ENCODE data around the gene FAT1. TPM values are rescaled to one million over a fixed set of nuclear protein-coding genes. Genes with fewer than 3 reads are reported as not detected.
A peak's percentile ranks its signal among the peaks of the same experiment; 100 is the strongest.

The FAT1 gene
- polyA plus RNA-seq, 1 donor, result 186 TPM

DNA sequence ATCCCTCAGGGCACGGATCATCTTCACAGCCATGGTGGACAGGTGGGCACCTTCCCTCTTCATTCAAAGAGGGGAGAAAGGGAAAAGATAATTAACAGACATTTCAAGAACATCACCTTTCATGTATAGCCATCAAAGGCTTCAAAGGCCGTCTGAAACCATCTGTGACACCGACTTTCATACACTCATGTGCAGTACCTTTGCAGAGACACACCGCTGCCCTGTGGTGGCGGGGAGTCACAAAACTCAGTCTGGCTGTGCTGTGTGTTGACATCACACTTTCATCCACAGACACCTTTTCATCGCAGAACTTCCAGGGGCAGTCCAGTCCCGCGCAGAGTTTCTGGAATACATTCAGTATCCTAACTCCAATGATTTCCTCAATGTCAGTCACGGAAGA is 120.7 kb downstream of the FAT1 start:
- Histone ChIP-seq H3K4me3 (ENCODE audit: low read length) (no peak overlapping the region), H3K36me3 (ENCODE audit: control insufficient read depth, insufficient read depth, low read length) (peaks cover 85% of the 10 kb centered on the region), H3K27me3 (ENCODE audit: control insufficient read depth, insufficient read depth, low read length) (no peaks in the 10 kb centered on the region), H3K9me3 (ENCODE audit: control insufficient read depth, low read depth, low read length) (no peaks in the 10 kb centered on the region), H3K4me1 (ENCODE audit: control insufficient read depth, insufficient read depth, low read length) (no peaks in the 10 kb centered on the region), H3K27ac (ENCODE audit: low read length) (no peak overlapping the region)
- DNase-seq, result no peak
- no CpG with 5 or more reads among the region's 9 CpGs for WGBS (ENCODE audit: insufficient coverage, low lambda C conversion rate)

DNA sequence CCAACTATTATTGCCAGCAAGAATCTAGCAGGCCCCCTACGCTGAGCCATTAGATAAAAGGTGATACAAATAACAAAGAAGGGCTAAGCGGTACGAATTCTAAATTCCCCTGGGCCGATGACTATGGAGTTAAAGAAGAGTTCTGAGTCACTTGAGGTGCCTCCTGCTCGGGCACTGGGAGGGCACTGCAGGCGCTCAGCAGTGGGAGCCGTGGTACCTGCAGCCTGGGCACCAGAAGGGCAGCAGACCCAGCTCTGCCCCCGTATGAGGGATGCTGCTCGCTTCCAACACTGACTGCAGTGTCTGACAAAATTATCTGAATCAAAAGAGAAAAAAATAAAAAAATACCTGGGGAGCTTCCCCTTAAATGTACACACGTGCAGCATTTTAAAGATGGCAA is 124.2 kb downstream of the FAT1 start:
- Histone ChIP-seq H3K27me3 (ENCODE audit: control insufficient read depth, insufficient read depth, low read length) (no peaks in the 10 kb centered on the region), H3K27ac (ENCODE audit: low read length) (no peak overlapping the region), H3K9me3 (ENCODE audit: control insufficient read depth, low read depth, low read length) (no peaks in the 10 kb centered on the region), H3K36me3 (ENCODE audit: control insufficient read depth, insufficient read depth, low read length) (peaks cover 85% of the 10 kb centered on the region), H3K4me3 (ENCODE audit: low read length) (no peak overlapping the region), H3K4me1 (ENCODE audit: control insufficient read depth, insufficient read depth, low read length) (no peaks in the 10 kb centered on the region)
- 100% methylated on average over 1 of the region's 10 CpGs for WGBS (ENCODE audit: insufficient coverage, low lambda C conversion rate)
- DNase-seq, result no peak

DNA sequence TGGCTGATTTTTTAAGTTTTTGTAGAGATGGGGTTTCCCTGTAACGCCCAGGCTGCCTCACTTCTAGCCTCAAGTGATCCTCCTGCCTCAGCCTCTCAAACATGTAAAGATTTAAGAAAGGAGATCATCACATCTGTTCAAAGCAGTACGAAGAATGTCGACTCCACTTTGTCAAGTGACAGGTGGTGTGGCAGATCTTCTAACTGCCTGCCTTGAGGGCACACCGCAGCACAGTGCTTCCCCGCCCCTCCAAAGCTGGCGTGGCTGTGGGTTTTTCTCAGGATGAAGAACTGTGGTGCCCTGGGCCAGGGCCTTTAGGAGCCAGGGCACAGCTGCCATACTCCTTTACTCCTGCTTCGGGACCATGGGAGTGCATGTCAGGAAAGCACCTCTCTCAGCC is 125.0 kb downstream of the FAT1 start:
- H3K4me1 ChIP-seq (ENCODE audit: control insufficient read depth, insufficient read depth, low read length), result no peaks in the 10 kb centered on the region
- no CpG with 5 or more reads among the region's 7 CpGs for WGBS (ENCODE audit: insufficient coverage, low lambda C conversion rate)
- H3K27me3 ChIP-seq (ENCODE audit: control insufficient read depth, insufficient read depth, low read length), result no peaks in the 10 kb centered on the region
- peaks cover 84% of the 10 kb centered on the region for H3K36me3 ChIP-seq (ENCODE audit: control insufficient read depth, insufficient read depth, low read length)
- no peak overlapping the region for H3K4me3 ChIP-seq (ENCODE audit: low read length)
- no peaks in the 10 kb centered on the region for H3K9me3 ChIP-seq (ENCODE audit: control insufficient read depth, low read depth, low read length)
- no peak for DNase-seq
- H3K27ac ChIP-seq (ENCODE audit: low read length), result no peak overlapping the region

DNA sequence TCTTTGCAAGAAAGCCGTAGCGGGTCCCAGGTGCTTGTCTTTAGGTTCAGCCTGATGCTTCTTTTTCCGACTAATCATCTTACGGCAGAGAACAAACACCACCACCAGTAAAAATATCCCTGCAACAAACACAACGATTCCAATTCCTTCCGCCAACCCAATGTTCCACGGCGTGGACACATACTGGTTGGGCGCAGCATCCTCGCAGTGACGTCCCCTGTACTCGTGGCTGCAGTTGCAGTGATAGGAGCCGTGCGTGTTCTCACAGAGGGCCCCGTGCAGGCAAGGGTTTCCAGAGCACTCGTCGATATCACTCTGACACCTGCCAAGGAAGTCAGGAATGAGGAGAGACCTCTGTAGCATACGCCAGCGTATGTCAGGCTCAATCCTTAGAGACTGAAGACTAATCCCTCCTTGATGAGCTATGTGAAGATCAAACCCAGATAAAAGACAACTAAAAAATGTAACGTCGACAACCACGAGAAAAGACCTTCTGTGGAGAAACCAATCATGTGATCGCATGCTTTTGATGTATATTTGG is 126.7 kb downstream of the FAT1 start:
- Histone ChIP-seq H3K27ac (ENCODE audit: low read length) (no peak overlapping the region), H3K9me3 (ENCODE audit: control insufficient read depth, low read depth, low read length) (no peaks in the 10 kb centered on the region), H3K27me3 (ENCODE audit: control insufficient read depth, insufficient read depth, low read length) (no peaks in the 10 kb centered on the region), H3K36me3 (ENCODE audit: control insufficient read depth, insufficient read depth, low read length) (peaks cover 82% of the 10 kb centered on the region), H3K4me1 (ENCODE audit: control insufficient read depth, insufficient read depth, low read length) (no peaks in the 10 kb centered on the region), H3K4me3 (ENCODE audit: low read length) (no peak overlapping the region)
- DNase-seq, result no peak
- WGBS (ENCODE audit: insufficient coverage, low lambda C conversion rate), result 100% methylated on average over 3 of the region's 23 CpGs

DNA sequence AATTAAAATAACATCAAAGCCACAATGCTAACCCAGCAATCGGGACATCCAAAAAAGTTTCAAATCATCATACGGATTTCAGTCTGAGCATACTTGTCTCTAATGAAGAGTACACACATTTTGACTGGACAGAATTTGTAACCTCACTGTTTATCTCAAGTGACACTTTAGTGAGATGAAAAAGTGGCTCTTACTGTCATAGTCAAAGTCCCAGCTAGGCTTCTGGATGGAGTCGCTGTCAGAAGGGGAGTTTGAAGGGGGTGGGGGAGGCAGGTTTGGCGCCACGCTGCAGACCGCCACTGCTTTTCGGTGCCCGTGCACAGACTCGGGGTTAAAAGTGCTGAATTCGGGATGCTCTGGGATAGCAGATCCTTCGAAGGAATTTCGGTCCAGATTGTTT is 127.3 kb downstream of the FAT1 start:
- Histone ChIP-seq H3K9me3 (ENCODE audit: control insufficient read depth, low read depth, low read length) (no peaks in the 10 kb centered on the region), H3K4me3 (ENCODE audit: low read length) (no peak overlapping the region), H3K36me3 (ENCODE audit: control insufficient read depth, insufficient read depth, low read length) (peaks cover 84% of the 10 kb centered on the region), H3K27ac (ENCODE audit: low read length) (no peak overlapping the region), H3K27me3 (ENCODE audit: control insufficient read depth, insufficient read depth, low read length) (no peaks in the 10 kb centered on the region), H3K4me1 (ENCODE audit: control insufficient read depth, insufficient read depth, low read length) (no peaks in the 10 kb centered on the region)
- no CpG with 5 or more reads among the region's 12 CpGs for WGBS (ENCODE audit: insufficient coverage, low lambda C conversion rate)
- no peak for DNase-seq

DNA sequence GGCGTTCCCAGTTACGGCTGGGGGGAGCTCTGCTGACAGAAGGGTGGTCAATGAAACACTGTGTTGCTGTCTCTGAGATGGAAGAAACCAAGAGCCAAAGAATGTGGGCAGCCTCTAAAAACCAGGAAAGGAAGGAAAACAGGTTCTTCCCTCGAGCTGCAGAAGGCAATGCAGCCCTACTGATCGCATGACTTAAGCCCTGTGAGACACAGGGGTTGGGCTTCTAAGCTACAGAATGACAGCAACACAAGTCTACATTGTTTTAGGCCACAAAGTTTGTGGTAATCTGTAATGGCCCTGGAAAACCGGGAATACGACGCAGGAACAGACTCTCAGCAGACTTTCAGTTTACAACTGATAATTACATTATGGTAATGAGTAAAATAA is 130.1 kb downstream of the FAT1 start:
- Histone ChIP-seq H3K27ac (ENCODE audit: low read length) (no peak overlapping the region), H3K4me3 (ENCODE audit: low read length) (no peak overlapping the region), H3K4me1 (ENCODE audit: control insufficient read depth, insufficient read depth, low read length) (no peaks in the 10 kb centered on the region), H3K36me3 (ENCODE audit: control insufficient read depth, insufficient read depth, low read length) (peaks cover 69% of the 10 kb centered on the region), H3K9me3 (ENCODE audit: control insufficient read depth, low read depth, low read length) (no peaks in the 10 kb centered on the region), H3K27me3 (ENCODE audit: control insufficient read depth, insufficient read depth, low read length) (no peaks in the 10 kb centered on the region)
- 60% methylated on average over 1 of the region's 7 CpGs for WGBS (ENCODE audit: insufficient coverage, low lambda C conversion rate)
- DNase-seq, result no peak

DNA sequence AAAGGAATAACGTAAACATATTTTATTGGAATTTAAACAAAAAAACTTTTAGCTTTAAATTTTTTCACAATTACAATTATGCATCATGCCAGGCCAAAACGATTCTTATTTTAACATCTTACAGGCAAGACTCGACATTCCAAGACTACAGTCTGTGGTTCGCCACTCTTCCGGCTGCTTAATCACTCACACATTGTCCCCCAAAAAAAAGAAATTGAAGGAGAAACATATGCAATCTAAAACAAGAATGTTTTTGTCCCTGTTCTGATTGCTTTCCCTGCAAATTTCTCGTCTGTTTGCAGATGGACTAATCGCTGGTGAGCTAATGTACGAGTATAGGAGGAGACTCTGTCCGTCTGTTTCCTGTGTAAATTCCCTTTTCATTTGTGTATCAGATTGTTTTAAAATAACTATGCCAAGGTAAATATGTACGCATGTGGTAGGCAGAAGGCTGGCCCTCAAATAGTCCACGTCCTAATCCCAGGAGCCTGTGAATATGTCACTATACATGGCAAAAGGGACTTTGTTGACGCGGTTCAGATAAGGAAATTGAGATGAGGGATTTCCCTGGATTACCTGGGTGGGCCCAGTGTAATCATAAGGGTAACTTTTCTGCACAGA is 130.6 kb downstream of the FAT1 start:
- Histone ChIP-seq H3K27ac (ENCODE audit: low read length) (no peak overlapping the region), H3K4me3 (ENCODE audit: low read length) (no peak overlapping the region), H3K36me3 (ENCODE audit: control insufficient read depth, insufficient read depth, low read length) (peaks cover 69% of the 10 kb centered on the region), H3K9me3 (ENCODE audit: control insufficient read depth, low read depth, low read length) (no peaks in the 10 kb centered on the region), H3K4me1 (ENCODE audit: control insufficient read depth, insufficient read depth, low read length) (no peaks in the 10 kb centered on the region), H3K27me3 (ENCODE audit: control insufficient read depth, insufficient read depth, low read length) (no peaks in the 10 kb centered on the region)
- no peak for DNase-seq
- WGBS (ENCODE audit: insufficient coverage, low lambda C conversion rate), result 93% methylated on average over 3 of the region's 13 CpGs

DNA sequence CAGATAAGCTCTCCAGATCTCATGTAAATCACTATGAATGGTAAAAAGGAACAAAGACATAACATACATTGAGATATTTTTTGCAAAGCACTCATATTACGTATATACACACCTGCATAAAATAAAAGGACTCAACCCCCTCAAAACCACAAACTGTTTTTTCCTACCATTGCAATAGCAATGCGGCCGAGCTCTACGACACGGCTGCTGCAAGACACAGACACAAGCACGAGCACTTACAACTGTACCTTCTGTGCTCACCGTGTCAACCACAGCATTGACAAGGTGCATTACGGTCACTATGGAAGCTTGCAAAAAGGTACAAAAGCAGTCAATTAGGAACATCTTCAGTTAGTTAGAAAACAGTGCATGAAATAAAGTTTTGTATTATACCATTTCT is 131.2 kb downstream of the FAT1 start:
- Histone ChIP-seq H3K4me3 (ENCODE audit: low read length) (no peak overlapping the region), H3K36me3 (ENCODE audit: control insufficient read depth, insufficient read depth, low read length) (peaks cover 63% of the 10 kb centered on the region), H3K27ac (ENCODE audit: low read length) (no peak overlapping the region)

DNA sequence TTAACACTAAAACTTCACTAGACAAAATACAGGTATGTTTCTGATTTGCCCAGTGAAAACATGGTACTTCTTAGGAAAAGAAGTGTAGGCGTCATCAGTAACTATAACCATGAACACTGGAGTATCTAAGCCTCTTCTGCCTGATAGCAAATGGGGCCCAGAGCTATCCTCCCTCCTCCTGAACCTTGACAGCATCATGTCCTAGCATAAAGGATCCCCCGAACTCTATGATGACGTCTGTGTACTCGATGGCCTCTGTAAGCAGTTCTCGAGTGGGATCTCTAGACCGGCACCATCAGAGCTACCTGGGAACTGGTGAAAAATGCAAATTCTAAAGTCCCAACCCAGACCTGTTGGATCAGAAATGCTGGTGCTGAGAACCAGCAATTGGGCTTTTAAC is 132.0 kb downstream of the FAT1 start:
- H3K9me3 ChIP-seq (ENCODE audit: control insufficient read depth, low read depth, low read length), result no peaks in the 10 kb centered on the region
- no peak overlapping the region for H3K27ac ChIP-seq (ENCODE audit: low read length)
- DNase-seq, result no peak
- no peaks in the 10 kb centered on the region for H3K4me1 ChIP-seq (ENCODE audit: control insufficient read depth, insufficient read depth, low read length)
- H3K36me3 ChIP-seq (ENCODE audit: control insufficient read depth, insufficient read depth, low read length), result peaks cover 56% of the 10 kb centered on the region
- WGBS (ENCODE audit: insufficient coverage, low lambda C conversion rate), result no CpG with 5 or more reads among the region's 6 CpGs
- H3K27me3 ChIP-seq (ENCODE audit: control insufficient read depth, insufficient read depth, low read length), result no peaks in the 10 kb centered on the region
- H3K4me3 ChIP-seq (ENCODE audit: low read length), result no peak overlapping the region

More for the DNA sequence above, 131.2 kb downstream of the FAT1 start:
- Histone ChIP-seq H3K4me1 (ENCODE audit: control insufficient read depth, insufficient read depth, low read length) (no peaks in the 10 kb centered on the region), H3K9me3 (ENCODE audit: control insufficient read depth, low read depth, low read length) (no peaks in the 10 kb centered on the region), H3K27me3 (ENCODE audit: control insufficient read depth, insufficient read depth, low read length) (no peaks in the 10 kb centered on the region)
- no peak for DNase-seq
- WGBS (ENCODE audit: insufficient coverage, low lambda C conversion rate), result no CpG with 5 or more reads among the region's 8 CpGs

DNA sequence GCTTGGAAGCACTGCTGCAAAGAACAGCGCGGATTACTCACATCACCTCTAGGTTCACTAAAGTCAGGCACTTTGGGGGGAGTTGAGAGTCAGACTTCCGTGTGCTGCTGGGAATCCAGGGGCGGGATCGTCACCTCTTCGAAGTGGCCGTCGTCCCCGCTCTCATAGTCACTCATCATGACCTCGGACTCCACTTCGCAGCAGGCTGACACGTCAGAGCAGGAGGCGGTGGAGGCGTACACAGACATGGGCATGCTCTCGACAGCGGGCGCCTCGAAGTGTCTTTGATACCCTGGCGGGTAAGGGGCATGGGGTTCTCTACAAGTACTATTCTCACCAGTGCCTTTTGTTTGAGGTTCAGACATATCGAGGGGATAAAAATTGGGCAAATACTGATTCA is 135.2 kb downstream of the FAT1 start:
- Histone ChIP-seq H3K9me3 (ENCODE audit: control insufficient read depth, low read depth, low read length) (no peaks in the 10 kb centered on the region), H3K4me3 (ENCODE audit: low read length) (no peak overlapping the region), H3K27ac (ENCODE audit: low read length) (no peak overlapping the region), H3K27me3 (ENCODE audit: control insufficient read depth, insufficient read depth, low read length) (no peaks in the 10 kb centered on the region), H3K4me1 (ENCODE audit: control insufficient read depth, insufficient read depth, low read length) (no peaks in the 10 kb centered on the region), H3K36me3 (ENCODE audit: control insufficient read depth, insufficient read depth, low read length) (peaks cover 57% of the 10 kb centered on the region)
- no CpG with 5 or more reads among the region's 20 CpGs for WGBS (ENCODE audit: insufficient coverage, low lambda C conversion rate)
- DNase-seq, result no peak

DNA sequence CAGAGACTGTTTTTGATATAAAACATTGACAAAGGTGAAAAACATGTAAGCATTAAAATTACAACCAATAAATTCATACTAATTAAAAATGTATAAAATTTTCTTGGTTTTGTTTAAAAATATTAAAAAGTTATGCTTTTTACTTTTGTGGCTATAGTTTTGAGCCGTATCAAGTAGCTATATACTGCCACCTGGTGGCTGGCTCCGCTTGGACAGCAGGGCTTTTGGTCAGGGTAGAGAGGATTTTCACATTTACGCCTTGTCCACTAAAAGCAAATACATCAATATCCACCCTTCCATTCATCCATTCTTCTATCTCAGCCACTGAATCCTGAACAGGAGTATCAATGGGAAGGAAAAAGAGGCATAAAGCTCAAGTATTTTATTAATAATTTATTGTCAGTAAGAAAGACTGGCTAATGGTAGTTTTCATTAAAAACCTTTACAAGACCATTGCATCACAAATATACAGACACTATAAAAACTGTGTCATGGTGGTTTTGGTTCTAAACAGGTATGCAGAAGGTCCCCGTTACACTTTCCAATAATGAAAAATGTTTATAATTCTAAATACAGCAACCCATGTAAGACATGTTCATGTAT is 136.1 kb downstream of the FAT1 start:
- H3K4me1 ChIP-seq (ENCODE audit: control insufficient read depth, insufficient read depth, low read length), result no peaks in the 10 kb centered on the region
- peaks cover 55% of the 10 kb centered on the region for H3K36me3 ChIP-seq (ENCODE audit: control insufficient read depth, insufficient read depth, low read length)
- DNase-seq, result peak; percentile 38 to 41
- H3K9me3 ChIP-seq (ENCODE audit: control insufficient read depth, low read depth, low read length), result no peaks in the 10 kb centered on the region
- H3K27ac ChIP-seq (ENCODE audit: low read length), result no peak overlapping the region
- WGBS (ENCODE audit: insufficient coverage, low lambda C conversion rate), result no CpG with 5 or more reads among the region's 4 CpGs
- no peaks in the 10 kb centered on the region for H3K27me3 ChIP-seq (ENCODE audit: control insufficient read depth, insufficient read depth, low read length)
- H3K4me3 ChIP-seq (ENCODE audit: low read length), result no peak overlapping the region
